Gastroesophageal sphincter (tissue), 4 donors: ENCODE data around the gene CARD6. TPM values are rescaled to one million over a fixed set of nuclear protein-coding genes. Genes with fewer than 3 reads are reported as not detected.
"Not testable (repeated sequence)": the region's sequence is repeated elsewhere in the genome, so short reads cannot be mapped to it uniquely, and the experiment has no call there.

ENCODE experiments used
- ATAC-seq: fragments of 150-250 bp; one replicate; pipeline ENCODE4 v1.9.1; 2016; ENCODE audit warnings: mild to moderate bottlenecking, moderate library complexity
- H3K27ac ChIP-seq, 4 donors: fragments of 200-600 bp; sonication (generic) in 3 of 4; 1 replicate in 3 of 4; 2 replicates in 1 of 4; pipeline ENCODE4 v1.5.1; 2016 to 2019
- H3K27me3 ChIP-seq: fragments of 200-600 bp; sonication (generic); one replicate; pipeline ENCODE4 v1.5.1; 2019
- H3K36me3 ChIP-seq, 2 donors: fragments of 200-600 bp; sonication (generic); one replicate each; pipeline ENCODE4 v1.5.1; 2019; ENCODE audit warnings: control low read depth in 1 of 2
- H3K4me1 ChIP-seq, 3 donors: fragments of 200-600 bp; sonication (generic); 1 replicate in 2 of 3; 2 replicates in 1 of 3; pipeline ENCODE4 v1.5.1; 2016 to 2019; ENCODE audit warnings: control low read depth in 2 of 3
- H3K4me3 ChIP-seq, 2 donors: fragments of 200-600 bp; sonication (generic); one replicate each; pipeline ENCODE4 v1.5.1; 2019; ENCODE audit warnings: mild to moderate bottlenecking in 1 of 2, moderate library complexity in 1 of 2
- H3K9me3 ChIP-seq, 3 donors: fragments of 200-600 bp; sonication (generic); one replicate each; pipeline ENCODE4 v1.5.1; 2017 to 2019; ENCODE audit warnings: control low read depth in 2 of 3
- CTCF ChIP-seq, 4 experiments: fragments of 200-600 bp in 2 of 4; fragments of 450-650 bp in 2 of 4; sonication (generic) in 1 of 4; IDR thresholded peaks; one replicate each; pipeline ENCODE4 v1.5.1; 2017 to 2019; ENCODE audit warnings: antibody characterized with exemption in 4 of 4, mild to moderate bottlenecking in 2 of 4, moderate library complexity in 2 of 4
- EP300 ChIP-seq: sonication (generic); formaldehyde crosslinking; IDR thresholded peaks from one replicate; pipeline ENCODE4 v1.6.1; 2017; ENCODE audit warnings: antibody characterized with exemption, mild to moderate bottlenecking
- POLR2A ChIP-seq, 2 donors: fragments of 450-650 bp; IDR thresholded peaks; one replicate each; pipeline ENCODE4 v1.6.1; 2017; ENCODE audit warnings: antibody characterized with exemption in 2 of 2, mild to moderate bottlenecking in 2 of 2, moderate library complexity in 1 of 2
- POLR2AphosphoS5 ChIP-seq: sonication (generic); formaldehyde crosslinking; IDR thresholded peaks from one replicate; pipeline ENCODE4 v1.6.1; 2017; ENCODE audit warnings: antibody characterized with exemption
- WGBS, 2 donors: methylation state at CpG; one replicate each; pipeline ENCODE4 v1.1.5; 2018; ENCODE audit warnings: low coverage in 1 of 2; 5-methylcytosine and 5-hydroxymethylcytosine counted together
- total RNA-seq, 4 donors: library from RNA; depleted of rRNA; stranded (reverse); fragments of >200 nt; gene quantifications; one replicate each; pipeline ENCODE4 v1.1.0, GENCODE V29; 2016

Gene CARD6
- total RNA-seq = 10 to 100 TPM in 1 of 4 donors, 1 to 10 TPM in 3; 4.8 to 13.6 (median 8.5) TPM

GRCh38 chr5:40841068-40841805 is at the start of gene CARD6:
Gene CARD6, plus strand, starts transcription at chr5:40841367. Its CDS starts 16 bp downstream, at chr5:40841383.
- TF ChIP-seq POLR2A (IDR thresholded peaks at IDR 0.05) = no peak
- no peak for TF ChIP-seq EP300
- TF ChIP-seq CTCF (IDR thresholded peaks at IDR 0.05) = no peak
- TF ChIP-seq POLR2AphosphoS5 = no peak
- ATAC-seq = peak; percentile 39
- 20 to 31% methylated on average over 9 of the region's 9 CpGs for WGBS, 2 donors
- Histone ChIP-seq H3K4me3 (peak within 1 kb of the TSS; percentile 30 to 43), H3K27me3 (no peaks in the 10 kb centered on the region), H3K27ac (peak within 1 kb of the TSS; percentile 49 to 76 (median 56)), H3K36me3 (no peaks in the 10 kb centered on the region), H3K9me3 (no peaks in the 10 kb centered on the region), H3K4me1 (peaks cover 0 to 2% (median 0%) of the 10 kb centered on the region in 3 donors)

GRCh38 chr5:40791715-40792139 is 49.4 kb upstream of the CARD6 start:
- H3K9me3 ChIP-seq = peaks cover 0 to 7% (median 0%) of the 10 kb centered on the region in 3 donors
- 62 to 67% methylated on average over 3 of the region's 3 CpGs for WGBS, 2 donors
- H3K36me3 ChIP-seq = peaks cover 0 to 10% of the 10 kb centered on the region in 2 donors
- ATAC-seq = no peak
- TF ChIP-seq POLR2A (IDR thresholded peaks at IDR 0.05) = no peak
- TF ChIP-seq CTCF (IDR thresholded peaks at IDR 0.05) = no peak
- TF ChIP-seq POLR2AphosphoS5 = no peak
- no peak for TF ChIP-seq EP300
- H3K4me3 ChIP-seq = no peak overlapping the region
- peaks cover 5 to 72% (median 12%) of the 10 kb centered on the region in 3 donors for H3K4me1 ChIP-seq
- no peak overlapping the region for H3K27ac ChIP-seq
- no peaks in the 10 kb centered on the region for H3K27me3 ChIP-seq

- WGBS, 2 donors = 87% methylated on average over 8 of the region's 10 CpGs; no CpG with 5 or more reads in 1 of the 2 donors
- ATAC-seq = not testable (repeated sequence)
Observed at GRCh38 chr5:40792691-40793090, 48.5 kb upstream of the CARD6 start.

GRCh38 chr5:40794340-40794739 is 46.8 kb upstream of the CARD6 start:
- H3K27ac ChIP-seq, H3K4me3 ChIP-seq, H3K9me3 ChIP-seq, ATAC-seq, H3K36me3 ChIP-seq, H3K27me3 ChIP-seq: not testable (repeated sequence)
- H3K4me1 ChIP-seq = peaks cover 5 to 81% (median 12%) of the 10 kb centered on the region in 3 donors

More at GRCh38 chr5:40792691-40793090, 48.5 kb upstream of the CARD6 start:
- not testable (repeated sequence) for H3K4me3 ChIP-seq, H3K27me3 ChIP-seq, H3K9me3 ChIP-seq, H3K27ac ChIP-seq
- peaks cover 5 to 76% (median 12%) of the 10 kb centered on the region in 3 donors for H3K4me1 ChIP-seq
- H3K36me3 ChIP-seq = peaks cover 0 to 10% of the 10 kb centered on the region in 2 donors

- not testable (repeated sequence) for H3K9me3 ChIP-seq, H3K27ac ChIP-seq, H3K36me3 ChIP-seq, H3K4me3 ChIP-seq, ATAC-seq, H3K27me3 ChIP-seq
- WGBS, 2 donors = 88 to 100% methylated on average over 1 to 2 of the region's 3 CpGs
- peaks cover 5 to 82% (median 12%) of the 10 kb centered on the region in 3 donors for H3K4me1 ChIP-seq
Observed at GRCh38 chr5:40794877-40795276, 46.3 kb upstream of the CARD6 start.

- Histone ChIP-seq H3K4me3 (peak overlapping the region; percentile 65 to 99), H3K4me1 (peaks cover 3 to 70% (median 6%) of the 10 kb centered on the region in 3 donors), H3K9me3 (no peaks in the 10 kb centered on the region), H3K27ac (peak overlapping the region in 2 of 4 donors; percentile 94 to 99), H3K27me3 (no peaks in the 10 kb centered on the region), H3K36me3 (no peaks in the 10 kb centered on the region)
- WGBS, 2 donors = 31 to 33% methylated on average over 3 of the region's 3 CpGs
- peak; percentile 35 for ATAC-seq
- TF ChIP-seq EP300 = no peak
- peak; percentile 66 for TF ChIP-seq POLR2AphosphoS5
Observed at GRCh38 chr5:40796487-40796889, 44.7 kb upstream of the CARD6 start.
